ENCODE results near the gene CDC42EP5.
A peak's percentile ranks its signal among the peaks of the same experiment; 100 is the strongest.

CDC42EP5 gene

GRCh38 chr19:54462047-54462654 is 10.9 kb downstream of the CDC42EP5 start:
- DNase-seq (ENCODE audit: low spot score), result no peak

GRCh38 chr19:54461613-54462012 is 11.5 kb downstream of the CDC42EP5 start:
- DNase-seq (ENCODE audit: low spot score), result no peak

DNA sequence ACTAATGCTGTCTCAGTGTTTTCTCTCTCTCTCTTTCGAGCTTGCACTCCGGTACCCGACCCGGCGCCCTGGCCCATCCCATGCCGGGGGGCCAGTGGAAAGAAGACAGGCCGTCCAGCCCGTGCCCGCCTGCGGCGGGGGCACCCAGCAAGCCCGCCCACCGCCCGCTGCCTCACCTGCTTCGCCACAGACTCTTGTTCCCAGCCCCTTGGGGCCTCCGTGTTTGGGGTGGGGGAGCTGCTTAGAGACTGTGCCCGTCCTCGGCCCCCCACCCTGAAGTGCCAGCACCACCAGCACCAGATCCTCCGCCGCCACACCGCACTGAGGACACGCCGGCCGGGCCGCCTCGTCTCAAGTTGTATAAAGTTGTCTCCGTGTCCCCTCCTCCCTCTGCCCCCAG is 11.9 kb downstream of the CDC42EP5 start:
- DNase-seq (ENCODE audit: low spot score), result no peak

DNA sequence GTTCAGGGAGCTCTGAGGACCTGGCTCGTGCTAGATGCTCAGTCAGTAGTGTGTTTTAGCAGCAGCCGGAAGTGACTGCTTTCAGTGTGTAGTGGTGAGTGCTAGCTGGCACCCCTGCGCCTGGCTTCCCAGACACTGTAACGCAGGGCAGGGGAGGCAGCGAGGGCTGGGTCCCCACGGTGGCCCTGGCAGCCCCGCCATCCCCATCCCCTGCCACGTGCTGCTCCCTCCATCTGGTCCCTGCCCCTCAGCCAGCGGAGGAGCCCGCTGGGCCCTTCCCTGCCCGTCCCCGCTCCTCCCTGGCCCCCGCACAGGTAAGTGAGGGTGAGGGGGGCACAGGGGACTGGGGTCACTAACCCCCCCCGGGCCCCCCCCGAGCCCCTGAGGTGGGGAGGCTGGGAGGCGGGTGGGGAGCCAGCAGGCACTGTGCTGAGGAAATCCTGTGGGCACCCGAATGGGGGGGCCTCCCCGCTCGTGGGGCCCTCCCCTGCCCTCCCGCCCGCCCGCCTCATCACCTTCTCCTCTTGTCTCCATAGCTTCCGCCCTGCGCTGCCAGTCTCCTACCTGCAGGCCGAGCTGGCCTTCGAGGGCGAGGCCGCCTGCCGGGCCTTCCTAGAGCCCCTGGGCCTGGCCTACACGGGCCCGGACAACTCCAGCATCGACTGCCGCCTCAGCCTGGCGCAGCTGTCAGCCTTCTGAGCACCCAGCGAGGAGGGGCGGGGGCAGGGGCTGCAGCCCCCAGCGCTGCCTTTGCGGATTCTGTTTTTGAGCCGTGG is 12.7 kb downstream of the CDC42EP5 start:
- no peak for DNase-seq (ENCODE audit: low spot score)

- no peak for DNase-seq (ENCODE audit: low spot score)
Observed at GRCh38 chr19:54459282-54460229, 13.5 kb downstream of the CDC42EP5 start.

GRCh38 chr19:54458648-54459281 is 14.3 kb downstream of the CDC42EP5 start:
- DNase-seq (ENCODE audit: low spot score), result no peak

GRCh38 chr19:54457773-54458647 is 15.1 kb downstream of the CDC42EP5 start:
- no peak for DNase-seq (ENCODE audit: low spot score)

DNA sequence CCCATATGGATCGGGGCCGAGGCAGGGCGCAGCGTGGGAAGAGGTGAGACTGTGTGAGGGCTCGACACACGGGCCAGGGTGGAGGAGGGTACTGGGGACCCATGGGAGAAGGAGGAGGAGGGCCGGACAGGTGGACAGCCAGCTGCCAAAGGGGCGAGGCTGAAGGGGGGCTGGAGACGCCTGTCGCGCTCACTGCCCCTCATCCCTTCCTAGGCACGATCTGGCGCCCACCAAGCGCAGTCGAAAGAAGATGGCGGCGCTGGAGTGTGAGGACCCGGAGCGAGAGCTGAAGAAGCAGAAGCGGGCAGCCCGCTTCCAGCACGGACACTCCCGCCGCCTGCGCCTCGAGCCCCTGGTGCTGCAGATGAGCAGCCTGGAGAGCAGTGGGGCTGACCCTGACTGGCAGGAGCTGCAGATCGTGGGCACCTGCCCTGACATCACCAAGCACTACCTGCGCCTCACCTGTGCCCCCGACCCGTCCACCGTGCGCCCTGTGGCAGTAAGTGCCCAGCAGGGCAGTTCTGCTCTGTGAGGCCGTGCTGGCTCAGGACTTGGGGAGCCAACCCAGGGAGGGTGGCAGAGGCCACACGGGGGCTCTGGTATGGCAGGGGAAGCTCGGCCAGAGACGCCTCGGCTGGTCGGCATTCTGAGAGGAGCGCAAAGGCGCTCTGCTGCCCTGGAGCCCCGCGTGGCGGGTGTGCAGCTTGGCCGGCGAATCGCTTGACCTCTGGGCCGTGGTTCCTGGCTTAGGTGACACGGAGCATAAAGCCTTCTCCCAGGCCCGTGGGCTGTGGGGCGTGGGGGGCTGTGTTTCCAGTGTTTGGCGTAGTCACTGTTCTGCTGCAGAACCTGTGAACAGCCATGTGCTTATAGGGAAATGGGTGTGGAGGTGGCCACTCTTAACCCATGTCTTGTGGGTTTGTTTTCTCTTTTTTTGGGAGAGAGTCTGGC is 16.4 kb downstream of the CDC42EP5 start:
- DNase-seq (ENCODE audit: low spot score), result no peak

DNA sequence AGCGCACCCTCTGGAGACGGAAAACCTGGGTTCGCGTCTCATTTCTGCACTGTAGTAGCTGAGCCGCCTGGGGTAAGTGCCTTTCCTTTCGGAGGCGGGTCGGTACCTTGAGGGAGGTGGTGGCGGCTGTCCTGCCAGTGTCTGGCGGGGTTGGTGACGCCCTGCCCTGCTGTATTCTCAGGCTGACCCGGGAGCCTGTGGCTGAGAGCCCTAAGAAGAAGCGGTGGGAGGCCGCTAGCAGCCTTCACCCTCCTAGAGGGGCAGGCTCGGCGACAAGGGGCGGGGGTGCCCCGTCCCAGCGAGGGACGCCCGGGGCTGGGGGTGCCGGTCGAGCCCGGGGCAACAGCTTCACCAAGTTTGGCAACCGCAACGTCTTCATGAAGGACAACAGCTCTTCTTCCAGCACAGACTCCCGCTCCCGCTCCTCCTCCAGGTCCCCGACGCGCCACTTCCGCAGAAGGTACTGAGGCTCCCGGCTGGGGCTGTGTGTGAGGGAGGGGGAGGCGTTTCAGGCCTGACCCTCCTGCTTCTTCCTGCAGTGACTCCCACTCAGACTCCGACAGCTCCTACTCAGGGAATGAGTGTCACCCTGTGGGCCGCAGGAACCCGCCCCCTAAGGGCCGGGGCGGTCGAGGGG is 17.2 kb downstream of the CDC42EP5 start:
- no peak for DNase-seq (ENCODE audit: low spot score)

DNA sequence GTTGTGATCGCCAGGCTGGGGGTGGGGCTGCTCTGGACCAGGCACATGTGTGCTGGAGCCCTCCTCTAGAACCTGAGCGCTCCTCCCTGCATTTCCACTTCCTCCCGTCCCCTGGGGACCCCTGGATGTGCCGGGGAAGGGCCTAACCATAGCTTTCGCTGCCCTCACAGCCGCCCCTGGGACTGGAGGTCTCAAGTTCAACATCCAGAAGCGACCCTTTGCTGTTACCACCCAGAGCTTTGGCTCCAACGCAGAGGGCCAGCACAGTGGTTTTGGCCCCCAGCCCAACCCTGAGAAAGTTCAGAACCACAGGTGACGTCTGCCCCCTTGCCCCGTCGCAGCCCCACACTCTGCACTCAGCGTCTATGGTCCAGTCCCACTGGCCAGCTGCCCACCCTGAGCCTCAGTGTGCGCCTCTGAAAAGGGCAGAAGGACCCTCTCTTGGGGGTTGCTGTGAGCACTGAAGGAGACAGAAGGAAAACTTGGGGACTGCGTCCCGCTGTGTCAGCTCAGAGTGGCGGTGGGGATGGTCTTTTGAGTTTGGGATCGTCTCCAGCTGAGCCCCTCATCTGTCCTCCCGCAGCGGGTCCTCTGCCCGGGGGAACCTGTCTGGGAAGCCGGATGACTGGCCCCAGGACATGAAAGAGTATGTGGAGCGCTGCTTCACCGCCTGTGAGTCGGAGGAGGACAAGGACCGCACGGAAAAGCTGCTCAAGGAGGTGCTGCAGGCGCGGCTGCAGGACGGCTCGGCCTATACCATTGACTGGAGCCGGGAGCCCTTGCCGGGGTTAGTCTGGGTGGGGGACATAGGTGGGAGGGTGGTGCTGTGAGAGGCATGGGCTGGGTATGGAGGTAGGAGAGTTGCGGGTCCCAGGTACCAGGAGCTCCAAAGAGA is 18.1 kb downstream of the CDC42EP5 start:
- no peak for DNase-seq (ENCODE audit: low spot score)

DNA sequence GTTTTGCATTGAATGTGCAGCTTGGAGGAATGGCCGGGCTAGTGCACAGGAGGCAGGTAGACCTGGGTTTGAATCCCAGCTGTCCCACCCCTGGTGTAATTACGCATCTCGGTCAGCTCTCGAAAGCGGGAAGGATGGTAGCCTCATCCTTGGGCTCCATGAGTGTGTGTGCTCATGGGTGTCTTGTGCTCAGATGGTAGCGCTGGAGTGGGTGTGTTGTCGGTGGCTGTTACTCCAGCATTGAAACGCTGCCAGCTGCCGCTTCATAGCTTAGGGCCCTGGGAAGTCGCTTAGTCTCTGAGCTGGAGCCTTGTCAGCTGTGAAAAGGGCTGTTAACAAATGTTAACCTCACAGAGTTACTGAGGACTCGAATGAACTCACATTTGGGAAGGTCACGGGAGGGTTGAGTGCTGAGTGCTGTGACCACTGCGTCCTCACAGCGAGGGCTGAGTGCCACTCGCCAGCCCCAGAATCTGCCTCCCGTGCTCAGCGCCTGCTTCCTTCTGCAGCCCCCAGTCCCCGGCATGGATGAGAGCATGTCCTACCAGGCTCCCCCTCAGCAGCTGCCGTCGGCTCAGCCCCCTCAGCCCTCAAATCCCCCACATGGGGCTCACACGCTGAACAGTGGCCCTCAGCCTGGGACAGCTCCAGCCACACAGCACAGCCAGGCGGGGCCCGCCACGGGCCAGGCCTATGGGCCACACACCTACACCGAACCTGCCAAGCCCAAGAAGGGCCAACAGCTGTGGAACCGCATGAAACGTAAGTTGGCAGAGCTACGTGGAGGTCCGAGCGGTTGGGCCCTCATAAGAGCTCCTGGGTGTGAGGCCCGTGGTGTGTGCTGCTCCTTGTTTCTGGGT is 18.9 kb downstream of the CDC42EP5 start:
- DNase-seq (ENCODE audit: low spot score), result no peak

DNA sequence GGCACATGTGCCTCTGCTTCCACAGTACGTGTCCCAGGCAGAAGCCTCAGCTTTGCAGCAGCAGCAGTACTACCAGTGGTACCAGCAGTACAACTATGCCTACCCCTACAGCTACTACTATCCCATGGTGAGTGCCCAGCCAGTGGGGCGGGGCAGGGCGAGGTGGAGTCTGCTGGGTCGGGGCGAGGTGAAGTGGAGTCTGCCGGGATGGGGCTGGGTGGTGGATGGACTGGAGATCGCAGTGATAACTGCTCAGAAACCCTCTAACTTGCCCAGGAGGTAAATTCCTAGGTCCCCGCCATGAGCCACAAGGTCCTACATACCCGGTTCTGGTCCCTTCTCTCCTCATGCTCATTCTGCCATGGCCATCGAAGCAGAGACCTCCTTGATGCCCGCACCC is 20.5 kb downstream of the CDC42EP5 start:
- no peak for DNase-seq (ENCODE audit: low spot score)

GRCh38 chr19:54451997-54452396 is 21.1 kb downstream of the CDC42EP5 start:
- DNase-seq (ENCODE audit: low spot score), result peak; percentile 12

DNA sequence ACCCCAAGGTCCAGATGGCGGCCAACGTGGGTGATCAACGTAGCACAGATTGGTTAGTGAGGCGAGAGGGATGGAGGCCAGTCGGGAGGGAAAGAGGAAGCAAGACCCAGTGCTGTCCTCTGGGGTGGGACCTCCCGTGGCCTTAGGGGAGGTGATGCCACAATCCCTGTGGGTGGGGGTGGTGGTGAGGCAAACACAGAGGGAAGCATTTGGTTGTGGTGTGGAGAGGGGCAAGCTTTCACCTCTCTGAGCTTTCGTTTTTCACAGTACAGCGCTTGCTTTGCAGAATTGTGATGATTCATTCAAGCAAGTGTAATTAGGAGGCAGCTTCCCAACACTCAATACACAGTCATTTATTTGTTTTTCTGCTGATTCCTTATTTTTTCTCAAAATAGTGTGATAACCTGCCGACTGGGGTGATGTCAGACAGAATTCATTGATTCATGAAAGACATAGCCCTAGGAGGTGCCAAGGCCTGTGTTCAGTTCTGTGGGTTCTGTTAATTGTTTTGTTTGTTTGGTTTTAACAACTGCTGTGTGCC is 21.7 kb downstream of the CDC42EP5 start:
- peak; percentile 14 for DNase-seq (ENCODE audit: low spot score)

DNA sequence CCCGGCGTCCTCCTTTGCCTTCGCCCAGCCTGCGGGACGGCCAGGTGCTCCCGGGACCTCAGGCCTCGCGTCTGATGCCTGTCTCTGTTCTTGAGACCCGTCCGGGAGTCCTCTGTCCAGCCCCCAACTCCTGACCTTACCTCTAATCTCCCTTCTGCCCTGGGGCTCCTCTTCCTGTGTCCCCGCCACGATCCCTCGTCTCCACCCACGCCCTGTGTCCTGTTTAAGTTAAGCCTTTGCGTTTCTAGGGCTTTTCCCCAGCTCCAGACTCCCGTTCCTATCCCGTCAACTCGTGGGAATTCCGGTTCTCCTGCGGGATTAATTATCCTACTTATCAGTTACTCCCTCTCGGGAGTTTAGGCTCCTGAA is 23.4 kb downstream of the CDC42EP5 start:
- DNase-seq (ENCODE audit: low spot score), result no peak

DNA sequence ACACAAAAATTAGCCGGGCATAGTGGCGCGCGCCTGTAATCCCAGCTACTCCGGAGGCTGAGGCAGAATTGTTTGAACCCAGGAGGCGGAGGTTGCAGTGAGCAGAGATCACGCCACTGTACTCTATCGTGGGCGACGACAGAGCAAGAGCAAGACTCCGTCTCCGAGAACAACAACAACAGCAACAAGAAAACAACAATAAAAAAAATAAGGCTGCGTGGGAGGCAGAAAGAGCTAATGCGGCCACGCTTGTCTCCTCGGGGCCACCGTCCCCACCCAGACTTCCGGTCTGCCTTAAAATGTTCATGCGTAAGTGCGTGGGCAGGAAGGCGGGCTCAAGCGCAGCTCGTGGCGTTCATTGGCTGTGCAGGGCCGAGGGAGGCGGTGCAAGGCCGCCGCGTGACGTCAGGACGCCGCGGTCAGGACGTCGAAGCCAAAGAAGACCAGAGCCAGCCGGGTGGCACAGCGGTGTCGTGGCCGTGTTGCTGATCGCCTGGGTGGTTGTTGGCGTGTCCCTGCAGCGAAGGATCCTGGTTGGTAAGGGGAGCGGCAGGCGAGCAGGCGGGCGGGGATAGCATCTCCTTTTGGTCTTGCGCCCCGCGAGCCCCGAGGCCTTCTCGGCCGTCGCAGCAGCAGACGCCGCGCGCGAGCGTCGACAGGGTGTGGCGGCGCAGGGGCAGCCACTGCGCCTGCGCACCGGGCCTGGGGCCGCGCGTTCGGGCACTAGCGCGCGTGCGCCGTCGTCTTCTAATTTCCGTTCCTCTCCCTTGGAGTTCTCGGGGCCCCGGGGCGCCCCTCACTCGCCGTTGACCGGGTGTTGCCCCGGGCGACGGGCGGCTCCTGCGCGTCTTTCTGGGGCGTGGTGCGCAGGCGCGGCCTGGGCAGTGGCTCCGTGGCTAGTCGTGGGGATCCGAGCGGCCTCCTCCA is 24.1 kb downstream of the CDC42EP5 start, which contains the start of gene LENG8:
Gene LENG8 (plus strand): TSS at position 426 of the 927 bp plus-strand sequence. CDS start 2,146 bp downstream, outside the sequence.
- peak; percentile 98 for DNase-seq (ENCODE audit: low spot score)
